GM12878 (cell line): ENCODE results near the gene ASB2.

Source experiments
- BCLAF1 ChIP-seq: fragments of 450-650 bp; IDR thresholded peaks from 2 replicates; pipeline ENCODE4 v1.6.1; 2017; ENCODE audit warnings: antibody characterized with exemption, mild to moderate bottlenecking, moderate library complexity
- CREB1 ChIP-seq: IDR thresholded peaks from 2 replicates; pipeline ENCODE4 v1.6.1; 2012; ENCODE audit warnings: low read depth, mild to moderate bottlenecking, inconsistent platforms
- CTCF ChIP-seq, 3 experiments: IDR thresholded peaks in 2 of 3; conservative IDR thresholded peaks in 1 of 3; 2 replicates each; pipeline ENCODE4 v1.5.1; 2011; ENCODE audit warnings: low read depth in 3 of 3, low read length in 3 of 3, mild to moderate bottlenecking in 3 of 3, control low read depth in 2 of 3, moderate library complexity in 2 of 3, inconsistent platforms in 1 of 3, mixed read lengths in 1 of 3; ENCODE audit not compliant: control insufficient read depth in 2 of 3, insufficient read depth in 1 of 3; ENCODE audit errors: extremely low read depth in 1 of 3
- FOXK2 ChIP-seq: fragments of 450-650 bp; IDR thresholded peaks from 2 replicates; pipeline ENCODE4 v1.6.1; 2017; ENCODE audit warnings: mild to moderate bottlenecking, moderate library complexity
- HDAC2 ChIP-seq: fragments of 200-600 bp; sonication (generic); IDR thresholded peaks from 2 replicates; pipeline ENCODE4 v1.6.1; 2017
- HDAC6 ChIP-seq: fragments of 200-600 bp; sonication (generic); IDR thresholded peaks from one replicate; pipeline ENCODE4 v1.8.0; 2017; ENCODE audit warnings: antibody characterized with exemption; ENCODE audit not compliant: unreplicated experiment
- JUNB ChIP-seq: IDR thresholded peaks from 2 replicates; pipeline ENCODE4 v1.6.1; 2016; ENCODE audit warnings: antibody characterized with exemption, mild to moderate bottlenecking
- KDM1A ChIP-seq: fragments of 200-600 bp; sonication (generic); IDR thresholded peaks from 2 replicates; pipeline ENCODE4 v1.6.1; 2016; ENCODE audit warnings: borderline replicate concordance
- NFYB ChIP-seq: IDR thresholded peaks from 2 replicates; pipeline ENCODE4 v1.6.1; 2011; ENCODE audit warnings: low read depth, mild to moderate bottlenecking, low read length, improper control_type of control experiment, moderate library complexity; ENCODE audit not compliant: insufficient read depth
- PAX8 ChIP-seq: fragments of 450-650 bp; IDR thresholded peaks from 2 replicates; pipeline ENCODE4 v1.6.1; 2017; ENCODE audit warnings: mild to moderate bottlenecking, moderate library complexity
- SUZ12 ChIP-seq: fragments of 200-600 bp; sonication (generic); IDR thresholded peaks from one replicate; pipeline ENCODE4 v1.6.1; 2018; ENCODE audit warnings: antibody characterized with exemption, mild to moderate bottlenecking; ENCODE audit not compliant: unreplicated experiment

DNA sequence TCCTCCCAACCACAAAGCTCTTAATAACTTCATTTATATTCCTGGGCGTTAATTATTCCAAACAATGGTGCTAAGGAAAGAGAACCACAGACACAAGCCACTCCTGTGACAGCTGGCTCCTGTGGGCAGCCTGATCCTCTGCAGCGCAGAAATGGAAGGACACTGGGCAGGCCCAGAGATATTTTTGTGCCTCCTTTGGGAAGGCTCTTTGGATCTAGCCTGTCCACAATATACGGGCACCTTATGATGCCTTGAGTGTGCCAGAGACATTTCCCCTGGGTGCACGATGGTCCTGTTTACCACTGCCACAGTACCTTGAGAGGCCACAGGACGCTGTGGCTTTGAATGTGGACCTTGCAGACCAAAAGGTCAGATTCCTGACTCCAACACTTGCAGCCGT, 2.1 kb downstream of the ASB2 start:
- no peak for TF ChIP-seq HDAC2
- TF ChIP-seq CTCF (IDR thresholded peaks at IDR 0.05 in 2 of 3, conservative IDR thresholded peaks at IDR 0.05 in 1 of 3; ENCODE audit: control insufficient read depth in 2 of 3, extremely low read depth in 1 of 3, insufficient read depth in 1 of 3, low read depth in 3 of 3, low read length in 3 of 3) = no peak
- TF ChIP-seq NFYB = no peak
- no peak for TF ChIP-seq KDM1A
- TF ChIP-seq FOXK2 = no peak
- TF ChIP-seq PAX8 = no peak
- TF ChIP-seq BCLAF1 = no peak
- TF ChIP-seq JUNB = no peak
- TF ChIP-seq SUZ12 = no peak
- no peak for TF ChIP-seq CREB1
- TF ChIP-seq HDAC6 = no peak
